Nucleus accumbens (tissue), 56 donors: Measurements from ENCODE around the gene SMTN.

Source experiments
- DNase-seq, 56 donors: peaks; one replicate each; lab custom pipeline; 2025; lab: John Stamatoyannopoulos, UW

The SMTN gene

DNA sequence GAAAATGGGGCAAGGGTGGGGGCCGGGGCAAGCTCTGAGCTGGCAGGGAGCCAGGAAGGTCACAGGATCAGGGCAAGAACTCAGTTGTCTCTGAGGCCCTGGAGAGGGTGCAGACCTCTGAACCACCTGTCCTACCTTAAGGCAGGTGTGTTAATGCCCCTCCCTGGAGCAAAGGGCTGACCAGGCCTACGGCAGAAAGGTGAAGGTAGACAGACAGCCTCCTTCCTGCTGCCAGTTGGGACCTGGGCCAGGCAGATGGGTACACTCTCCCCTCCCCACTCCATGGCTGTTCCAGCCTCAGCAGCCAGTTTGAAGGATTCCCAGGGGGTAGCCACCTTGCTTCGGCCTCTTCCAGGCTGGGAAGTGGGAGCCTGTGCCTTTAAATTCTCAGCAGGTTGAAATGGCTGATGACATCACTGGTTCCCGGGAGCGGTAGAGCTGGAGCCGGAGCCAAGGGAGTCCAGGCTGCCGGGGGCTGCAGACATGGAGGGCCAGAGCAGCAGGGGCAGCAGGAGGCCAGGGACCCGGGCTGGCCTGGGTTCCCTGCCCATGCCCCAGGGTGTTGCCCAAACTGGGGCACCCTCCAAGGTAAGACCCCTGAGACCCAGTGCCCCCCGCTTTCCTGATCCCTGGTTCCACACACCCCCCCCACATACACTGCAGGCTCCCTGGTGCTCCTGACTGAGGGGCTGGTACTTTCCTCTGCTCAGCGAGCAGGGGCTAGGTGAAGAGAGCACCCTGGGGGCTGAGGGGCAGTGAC is 41.6 kb downstream of the SMTN start, which contains the start of gene INPP5J:
Gene INPP5J (plus strand): TSS at position 435 of the 760 bp plus-strand sequence. CDS start 49 bp downstream, at position 484.
- peak in 27 of 56 donors; percentile 8 to 63 (median 30) for DNase-seq

DNA sequence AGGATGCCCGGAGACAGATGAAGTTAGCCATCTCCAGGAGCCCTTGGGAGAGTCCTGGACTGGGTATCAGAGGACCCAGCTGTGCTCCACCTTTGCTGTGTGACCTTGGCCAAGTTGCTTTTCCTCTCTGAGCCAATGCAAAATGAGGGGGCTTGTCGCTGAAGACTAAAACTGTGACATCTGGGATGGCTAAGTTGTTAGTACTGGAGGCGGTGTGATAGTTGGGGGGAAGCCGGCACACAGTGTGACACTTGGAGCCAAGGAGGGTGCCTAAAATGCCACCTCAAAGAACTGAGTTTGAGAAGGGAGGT is 42.1 kb downstream of the SMTN start:
- DNase-seq, result no peak

DNA sequence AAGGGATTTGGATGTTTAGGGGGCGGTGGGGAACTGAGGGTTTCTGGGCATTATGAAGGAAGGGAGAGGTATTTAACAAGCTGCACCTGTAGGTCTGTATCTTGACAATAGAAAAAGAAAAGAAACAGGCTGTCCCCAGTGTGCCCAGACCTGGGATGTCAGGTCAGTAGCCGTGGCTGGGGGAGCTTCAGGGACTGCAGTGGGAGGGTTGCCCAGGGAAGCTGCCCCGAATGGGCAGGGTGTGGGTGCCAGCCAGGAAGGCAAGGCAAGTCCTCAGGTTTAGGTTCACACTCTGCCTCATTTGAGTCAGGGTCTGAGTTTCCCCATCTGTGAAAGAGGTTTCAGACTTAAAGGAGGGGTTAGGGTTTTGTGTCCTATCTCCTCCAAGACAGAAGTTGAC is 43.2 kb downstream of the SMTN start:
- no peak for DNase-seq

DNA sequence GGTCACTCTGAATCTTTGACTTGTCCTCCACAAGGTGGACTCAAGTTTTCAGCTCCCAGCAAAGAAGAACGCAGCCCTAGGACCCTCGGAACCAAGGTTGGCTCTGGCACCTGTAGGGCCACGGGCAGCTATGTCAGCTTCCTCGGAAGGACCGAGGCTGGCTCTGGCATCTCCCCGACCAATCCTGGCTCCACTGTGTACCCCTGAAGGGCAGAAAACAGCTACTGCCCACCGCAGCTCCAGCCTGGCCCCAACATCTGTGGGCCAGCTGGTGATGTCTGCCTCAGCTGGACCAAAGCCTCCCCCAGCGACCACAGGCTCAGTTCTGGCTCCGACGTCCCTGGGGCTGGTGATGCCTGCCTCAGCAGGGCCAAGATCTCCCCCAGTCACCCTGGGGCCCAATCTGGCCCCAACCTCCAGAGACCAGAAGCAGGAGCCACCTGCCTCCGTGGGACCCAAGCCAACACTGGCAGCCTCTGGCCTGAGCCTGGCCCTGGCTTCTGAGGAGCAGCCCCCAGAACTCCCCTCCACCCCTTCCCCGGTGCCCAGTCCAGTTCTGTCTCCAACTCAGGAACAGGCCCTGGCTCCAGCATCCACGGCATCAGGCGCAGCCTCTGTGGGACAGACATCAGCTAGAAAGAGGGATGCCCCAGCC is 43.8 kb downstream of the SMTN start:
- no peak for DNase-seq

DNA sequence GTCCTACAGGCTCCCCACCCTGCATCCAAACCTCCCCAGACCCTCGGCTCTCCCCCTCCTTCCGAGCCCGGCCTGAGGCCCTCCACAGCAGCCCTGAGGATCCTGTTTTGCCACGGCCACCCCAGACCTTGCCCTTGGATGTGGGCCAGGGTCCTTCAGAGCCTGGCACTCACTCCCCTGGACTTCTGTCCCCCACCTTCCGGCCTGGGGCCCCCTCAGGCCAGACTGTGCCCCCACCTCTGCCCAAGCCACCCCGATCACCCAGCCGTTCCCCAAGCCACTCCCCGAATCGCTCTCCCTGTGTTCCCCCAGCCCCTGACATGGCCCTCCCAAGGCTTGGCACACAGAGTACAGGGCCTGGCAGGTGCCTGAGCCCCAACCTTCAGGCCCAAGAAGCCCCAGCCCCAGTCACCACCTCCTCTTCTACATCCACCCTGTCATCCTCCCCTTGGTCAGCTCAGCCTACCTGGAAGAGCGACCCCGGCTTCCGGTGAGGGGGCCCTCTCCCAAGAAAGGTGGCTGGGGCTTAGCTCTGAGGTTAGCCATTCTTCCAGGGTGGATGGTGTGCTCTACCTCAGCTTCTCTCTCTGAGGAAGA is 44.5 kb downstream of the SMTN start:
- DNase-seq, result no peak

DNA sequence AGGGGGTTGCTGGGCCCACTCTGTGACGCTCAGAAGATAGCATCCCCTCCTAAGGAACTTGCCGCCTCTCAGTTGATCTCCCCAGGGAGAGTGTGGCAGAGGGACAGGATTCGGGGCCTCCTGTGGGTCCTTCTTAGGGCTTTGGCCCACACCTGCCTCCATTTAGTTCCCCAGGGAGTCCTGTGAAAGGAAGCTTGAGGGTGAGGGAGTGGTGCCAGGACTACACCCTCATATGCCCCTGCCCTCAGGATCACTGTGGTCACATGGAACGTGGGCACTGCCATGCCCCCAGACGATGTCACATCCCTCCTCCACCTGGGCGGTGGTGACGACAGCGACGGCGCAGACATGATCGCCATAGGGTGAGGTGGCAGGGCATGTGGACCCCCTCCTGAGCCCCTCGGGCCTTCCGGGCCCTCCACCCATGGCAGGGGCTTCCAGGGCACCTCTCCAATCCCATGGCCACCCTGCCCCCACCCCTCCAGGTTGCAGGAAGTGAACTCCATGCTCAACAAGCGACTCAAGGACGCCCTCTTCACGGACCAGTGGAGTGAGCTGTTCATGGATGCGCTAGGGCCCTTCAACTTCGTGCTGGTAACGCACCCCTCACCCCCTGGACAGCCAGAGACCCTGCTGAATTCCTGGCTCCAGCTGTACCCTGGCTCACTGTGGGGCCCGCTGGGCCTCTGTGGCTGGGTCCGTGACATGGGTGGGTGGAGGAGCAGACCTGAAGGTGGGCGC is 45.2 kb downstream of the SMTN start:
- no peak for DNase-seq

DNA sequence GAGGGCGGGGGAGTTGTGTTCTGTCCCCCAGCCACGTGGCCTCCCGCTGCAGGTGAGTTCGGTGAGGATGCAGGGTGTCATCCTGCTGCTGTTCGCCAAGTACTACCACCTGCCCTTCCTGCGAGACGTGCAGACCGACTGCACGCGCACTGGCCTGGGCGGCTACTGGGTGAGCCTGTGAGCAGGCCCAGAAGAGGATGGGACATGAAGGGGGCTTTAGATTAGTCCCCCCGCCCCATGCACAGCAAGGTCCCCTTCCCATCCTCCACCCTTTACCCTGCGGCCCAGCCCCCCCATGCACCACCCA is 45.7 kb downstream of the SMTN start:
- no peak for DNase-seq

DNA sequence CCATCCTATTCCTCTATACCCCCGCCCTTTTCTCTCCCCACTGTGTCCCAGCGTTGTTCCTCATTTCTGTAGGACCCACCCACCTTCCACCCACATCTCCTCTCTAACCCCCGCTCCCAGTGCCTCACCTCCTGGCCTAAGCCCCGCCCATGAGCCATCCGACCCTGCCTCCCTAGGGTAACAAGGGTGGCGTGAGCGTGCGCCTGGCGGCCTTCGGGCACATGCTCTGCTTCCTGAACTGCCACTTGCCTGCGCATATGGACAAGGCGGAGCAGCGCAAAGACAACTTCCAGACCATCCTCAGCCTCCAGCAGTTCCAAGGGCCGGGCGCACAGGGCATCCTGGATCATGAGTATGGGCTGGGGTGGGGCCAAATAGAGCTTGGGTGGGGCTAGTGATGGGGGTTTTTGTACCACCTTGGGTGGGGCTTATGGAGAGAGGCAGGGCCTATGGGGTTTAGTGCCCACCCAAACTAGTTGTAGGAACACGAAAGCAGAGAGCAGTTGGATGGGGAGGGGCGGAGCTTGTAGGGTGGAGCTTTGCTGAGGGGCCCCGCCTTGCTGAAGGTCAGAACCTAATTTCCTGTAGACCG is 46.2 kb downstream of the SMTN start:
- no peak for DNase-seq

DNA sequence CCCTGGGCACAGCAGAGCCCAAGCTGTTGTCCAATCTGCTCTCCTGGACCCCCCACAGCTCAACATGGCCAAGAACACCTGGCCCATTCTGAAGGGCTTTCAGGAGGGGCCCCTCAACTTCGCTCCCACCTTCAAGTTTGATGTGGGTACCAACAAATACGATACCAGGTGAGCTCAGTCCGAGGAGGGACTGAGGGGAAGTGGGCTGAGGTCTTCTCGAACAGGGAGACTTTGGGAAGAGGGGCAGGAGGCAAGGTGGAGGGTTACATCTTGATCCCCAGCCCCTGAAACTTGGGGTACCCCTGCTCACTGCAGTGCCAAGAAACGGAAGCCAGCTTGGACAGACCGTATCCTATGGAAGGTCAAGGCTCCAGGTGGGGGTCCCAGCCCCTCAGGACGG is 47.0 kb downstream of the SMTN start:
- DNase-seq, result no peak

DNA sequence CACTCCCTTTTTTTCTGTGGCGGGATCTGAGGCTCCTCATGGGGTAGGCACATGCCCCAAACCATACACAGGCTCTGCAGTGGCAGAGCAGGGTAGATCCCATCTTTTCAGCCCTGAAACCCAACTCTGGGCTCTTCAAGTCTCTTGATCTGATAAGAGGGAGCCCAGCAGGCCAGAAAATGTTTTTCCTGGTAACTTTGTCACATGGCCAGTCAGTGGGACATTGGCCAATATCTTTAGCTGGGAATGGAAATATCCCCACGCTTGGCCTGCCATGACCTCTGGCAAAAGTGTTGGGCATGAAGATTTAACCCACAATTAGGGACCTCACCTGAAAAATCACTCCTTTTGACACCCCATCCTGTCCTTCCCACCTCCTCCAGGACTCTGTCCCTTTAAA is 49.8 kb downstream of the SMTN start:
- DNase-seq, result no peak

DNA sequence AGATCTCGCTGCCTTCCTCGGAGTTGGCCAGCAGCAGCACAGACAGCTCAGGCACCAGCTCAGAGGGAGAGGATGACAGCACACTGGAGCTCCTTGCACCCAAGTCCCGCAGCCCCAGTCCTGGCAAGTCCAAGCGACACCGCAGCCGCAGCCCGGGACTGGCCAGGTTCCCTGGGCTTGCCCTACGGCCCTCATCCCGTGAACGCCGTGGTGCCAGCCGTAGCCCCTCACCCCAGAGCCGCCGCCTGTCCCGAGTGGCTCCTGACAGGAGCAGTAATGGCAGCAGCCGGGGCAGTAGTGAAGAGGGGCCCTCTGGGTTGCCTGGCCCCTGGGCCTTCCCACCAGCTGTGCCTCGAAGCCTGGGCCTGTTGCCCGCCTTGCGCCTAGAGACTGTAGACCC is 52.8 kb downstream of the SMTN start:
- no peak for DNase-seq

DNA sequence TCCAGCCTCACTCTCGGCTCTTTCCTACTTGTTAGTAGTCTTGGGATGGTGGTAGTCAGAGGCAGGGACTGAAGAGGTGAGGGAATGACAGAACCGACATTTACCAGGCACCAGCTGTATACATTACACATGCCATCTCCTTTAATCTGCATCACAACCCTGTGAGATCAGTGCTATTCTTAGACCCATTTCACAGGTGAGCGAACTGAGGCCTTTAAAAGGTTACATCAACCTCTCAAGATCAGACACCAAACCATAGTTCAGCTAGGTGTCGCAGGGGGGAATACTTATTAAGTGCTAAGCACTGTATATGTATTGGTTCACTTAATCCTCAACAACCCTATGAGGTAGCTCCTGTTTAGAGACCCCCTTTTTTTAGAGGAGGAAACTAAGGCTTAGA is 53.6 kb downstream of the SMTN start:
- DNase-seq, result no peak

DNA sequence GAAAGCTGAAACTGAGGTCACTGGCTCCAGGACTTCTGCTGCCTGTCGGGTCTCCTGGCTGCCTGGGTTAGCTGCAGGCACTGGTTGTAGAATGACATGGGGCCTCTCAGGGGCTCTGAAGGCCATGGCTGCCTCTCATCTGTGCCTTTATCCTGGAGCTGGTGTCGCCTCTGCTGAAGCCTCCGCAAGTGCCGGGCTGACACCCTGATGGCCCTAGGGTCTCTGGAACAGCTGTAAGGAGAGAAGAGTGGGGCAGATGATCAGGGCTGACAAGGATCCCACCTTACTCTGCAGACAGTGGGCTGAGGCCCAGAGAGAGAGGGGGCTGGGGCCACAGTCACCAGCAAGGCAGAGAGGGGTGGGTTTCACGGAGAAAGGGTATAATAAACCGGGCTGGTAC is 54.6 kb downstream of the SMTN start:
- DNase-seq, result no peak

DNA sequence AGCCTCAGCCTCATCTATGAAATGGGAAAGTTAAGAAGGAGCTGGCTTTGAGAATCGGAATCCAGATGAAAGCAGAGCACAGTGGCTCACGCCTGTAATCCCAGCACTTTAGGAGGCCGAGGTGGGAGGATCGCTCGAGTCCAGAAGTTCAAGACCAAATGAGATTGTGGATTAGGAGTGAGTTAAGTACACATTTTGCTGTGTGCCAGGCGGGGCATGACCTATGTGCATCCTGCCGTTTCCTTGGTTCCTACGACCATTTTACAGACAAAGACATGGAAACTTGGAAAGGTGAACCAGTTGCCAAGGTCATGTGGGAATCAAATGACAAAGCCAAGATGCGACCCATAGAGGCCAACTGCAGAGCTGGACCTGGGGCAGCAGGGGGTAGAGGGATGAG is 55.0 kb downstream of the SMTN start:
- no peak for DNase-seq

DNA sequence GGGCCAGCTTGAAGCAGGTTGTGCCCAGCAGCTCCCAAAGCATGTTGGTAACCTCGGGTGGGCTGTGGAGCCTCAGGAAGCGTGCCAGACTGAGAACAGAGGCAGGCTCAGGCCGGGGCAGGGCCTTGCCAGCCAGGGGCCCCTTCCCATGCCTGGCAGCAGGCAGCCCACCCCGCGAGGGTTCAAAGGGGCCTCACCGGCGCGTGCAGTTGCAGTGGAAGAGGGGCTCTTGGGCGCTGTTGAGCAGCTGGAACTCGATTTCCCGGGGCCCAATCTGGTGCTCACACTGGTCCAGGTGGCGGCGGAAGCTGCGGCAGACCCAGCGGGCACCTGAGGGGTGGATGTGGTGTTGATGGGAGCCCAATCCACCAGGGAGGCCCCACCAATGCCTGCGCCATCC is 55.6 kb downstream of the SMTN start:
- no peak for DNase-seq

DNA sequence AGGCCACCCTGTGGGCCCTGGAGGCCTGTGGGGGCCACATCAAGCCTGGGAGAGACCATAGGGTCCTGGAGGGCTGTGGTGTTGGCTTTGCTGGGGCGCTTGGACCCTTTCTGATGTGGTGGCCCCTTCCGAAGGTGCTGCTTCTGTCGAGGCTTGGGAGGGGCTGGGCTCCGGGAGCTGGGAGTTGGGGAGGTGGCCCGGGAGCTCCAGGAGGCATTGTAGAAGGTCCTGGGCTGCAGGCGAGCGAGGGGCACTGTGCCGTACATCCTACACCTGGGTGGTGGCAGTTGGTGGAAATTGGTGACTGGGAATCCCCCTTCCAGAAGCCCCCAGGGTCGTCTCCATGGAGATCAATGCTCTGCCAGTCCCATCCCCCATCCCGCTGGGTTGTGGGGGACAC is 56.6 kb downstream of the SMTN start:
- DNase-seq, result no peak

DNA sequence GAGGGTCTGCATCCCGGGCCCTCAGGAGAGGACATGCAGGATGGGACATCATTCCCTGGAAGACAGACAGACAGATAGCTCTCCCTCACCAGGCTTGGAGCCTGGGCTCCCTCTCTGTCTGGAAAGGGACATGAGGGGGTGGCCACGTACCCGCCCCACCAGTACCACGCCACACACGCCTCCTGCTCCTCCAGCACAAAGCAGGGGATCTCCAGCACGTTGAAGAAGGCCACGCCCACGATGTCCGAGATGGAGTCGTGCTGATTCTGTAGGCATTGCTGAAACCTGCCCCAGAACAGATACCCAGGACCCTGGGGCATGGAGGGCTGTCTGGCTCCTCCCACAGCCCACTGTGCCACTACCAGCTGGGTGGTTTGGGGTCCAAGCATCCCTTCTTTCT is 57.0 kb downstream of the SMTN start:
- DNase-seq, result no peak

DNA sequence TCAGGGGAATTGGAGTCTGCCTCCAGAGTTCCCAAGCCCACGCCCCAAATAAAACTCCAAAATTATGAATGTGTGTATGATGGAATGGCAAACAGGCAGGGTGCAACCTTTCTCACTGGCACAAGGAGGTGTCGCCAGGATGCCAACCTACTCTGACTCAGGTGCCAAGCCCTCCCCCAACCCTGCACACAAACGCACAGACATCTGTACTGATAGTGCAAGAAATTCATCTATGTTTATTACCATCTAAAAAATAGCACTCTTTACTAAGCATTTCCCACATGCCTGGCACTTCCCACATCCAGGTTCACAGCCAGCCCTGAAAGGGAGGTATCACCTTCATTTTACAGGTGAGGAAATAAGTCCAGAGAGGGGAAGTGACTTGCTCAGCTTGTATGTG is 57.9 kb downstream of the SMTN start:
- DNase-seq, result no peak

DNA sequence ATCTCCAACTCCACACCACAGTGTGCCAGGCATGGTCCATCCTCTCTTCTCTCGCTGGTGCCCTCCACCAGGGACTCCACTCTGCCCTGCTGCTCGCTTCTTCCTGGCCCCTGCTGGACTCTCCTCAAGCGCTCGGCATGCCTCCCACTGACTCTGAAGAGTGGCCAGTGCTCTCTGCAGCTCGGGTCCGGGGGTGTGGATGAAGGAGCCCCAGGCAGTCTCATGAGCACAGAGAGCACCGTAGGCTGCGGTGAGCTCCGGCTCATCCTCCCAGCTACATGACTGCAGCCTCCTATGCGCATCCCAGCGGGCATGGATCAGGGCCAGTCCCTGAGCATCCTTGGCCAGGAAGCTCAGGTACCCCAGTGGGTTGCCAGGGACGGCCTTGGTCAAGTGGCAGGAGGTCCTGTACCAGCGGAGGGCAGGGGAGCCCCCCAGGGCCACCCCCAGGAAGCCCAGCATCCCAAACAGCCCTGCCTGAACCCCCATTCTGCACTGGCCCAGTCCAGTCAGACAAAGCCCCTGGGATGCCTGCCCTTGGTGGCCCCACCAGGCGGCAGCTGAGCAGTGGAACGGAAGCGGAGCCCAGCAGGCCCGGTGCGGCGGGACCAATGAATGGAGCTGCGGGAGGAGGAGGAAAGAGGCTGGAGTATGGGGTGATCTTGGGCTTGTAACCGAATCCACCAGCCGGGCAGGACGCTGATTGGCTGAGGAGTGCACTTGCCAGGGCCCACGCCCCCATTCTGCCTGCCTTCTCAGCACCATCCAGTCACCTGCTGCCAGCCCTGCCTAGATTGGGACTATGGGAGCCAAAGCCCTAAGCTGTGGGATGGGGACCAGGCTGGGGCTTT is 59.0 kb downstream of the SMTN start, which contains the start of gene PLA2G3:
Gene PLA2G3 (minus strand): TSS at position 643 of the 851 bp plus-strand sequence. CDS start 154 bp downstream, at position 489.
- DNase-seq, result no peak

DNA sequence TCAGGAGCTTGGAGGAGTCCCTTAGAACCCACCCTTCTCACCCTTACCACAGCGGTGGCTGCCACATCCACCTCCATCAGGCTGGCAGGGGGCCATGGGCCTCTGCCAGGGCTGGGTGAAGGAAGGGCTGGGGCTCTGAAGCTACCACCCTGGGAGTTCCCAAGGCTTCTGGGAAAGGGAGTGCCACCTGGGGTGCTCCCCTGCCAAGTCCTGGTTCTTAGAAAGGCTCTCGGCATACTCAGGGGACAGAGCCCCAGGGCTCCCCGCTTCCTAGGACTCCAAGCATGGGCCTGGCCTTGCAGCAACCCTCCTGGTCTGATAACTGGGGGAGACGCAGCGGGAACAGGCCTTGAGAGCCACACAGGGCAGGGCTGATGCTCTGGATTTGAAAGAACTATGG is 59.6 kb downstream of the SMTN start:
- no peak for DNase-seq
